Adrenal gland (tissue), 5 donors: ENCODE results near the gene IRF8.

Source experiments
- POLR2A ChIP-seq, 2 donors: fragments of 450-650 bp; IDR thresholded peaks; one replicate each; pipeline ENCODE4 v1.6.1; 2017; ENCODE audit warnings: antibody characterized with exemption in 2 of 2, mild to moderate bottlenecking in 2 of 2, moderate library complexity in 1 of 2
- TF ChIP-seq, protein P1 (sequence below), 6 experiments: fragments of 450-650 bp in 4 of 6; fragments of 200-600 bp in 2 of 6; sonication (generic) in 1 of 6; IDR thresholded peaks; 1 replicate in 5 of 6; 2 replicates in 1 of 6; pipeline versions ENCODE4 v1.5.1 to v1.8.0; 2016 to 2021; ENCODE audit warnings: antibody characterized with exemption in 6 of 6, mild to moderate bottlenecking in 2 of 6, moderate library complexity in 1 of 6
- donor health status: DM: no; HTN: no; CAD: no.

DNA sequence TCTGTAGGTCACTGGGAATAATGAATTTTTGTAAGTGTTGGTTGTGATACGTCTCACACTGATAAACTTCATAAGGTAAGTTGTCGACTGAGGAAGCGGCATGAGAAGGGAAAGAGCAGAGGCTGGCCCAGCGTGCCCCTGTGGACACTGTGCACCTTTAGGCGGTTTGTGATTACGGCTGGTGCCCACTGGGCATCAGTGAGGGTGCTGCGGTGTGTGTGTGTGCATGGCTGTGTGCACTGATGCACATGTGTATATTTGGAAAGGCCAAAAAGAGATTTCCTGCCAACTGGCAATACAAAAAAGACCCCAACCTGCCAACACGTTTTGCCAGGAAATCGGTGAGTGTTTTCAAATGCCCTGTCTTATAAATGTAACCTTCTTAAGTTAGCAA is 11.9 kb downstream of the IRF8 start:
- TF ChIP-seq POLR2A (IDR thresholded peaks at IDR 0.05) = no peak
- TF ChIP-seq, protein P1, sequence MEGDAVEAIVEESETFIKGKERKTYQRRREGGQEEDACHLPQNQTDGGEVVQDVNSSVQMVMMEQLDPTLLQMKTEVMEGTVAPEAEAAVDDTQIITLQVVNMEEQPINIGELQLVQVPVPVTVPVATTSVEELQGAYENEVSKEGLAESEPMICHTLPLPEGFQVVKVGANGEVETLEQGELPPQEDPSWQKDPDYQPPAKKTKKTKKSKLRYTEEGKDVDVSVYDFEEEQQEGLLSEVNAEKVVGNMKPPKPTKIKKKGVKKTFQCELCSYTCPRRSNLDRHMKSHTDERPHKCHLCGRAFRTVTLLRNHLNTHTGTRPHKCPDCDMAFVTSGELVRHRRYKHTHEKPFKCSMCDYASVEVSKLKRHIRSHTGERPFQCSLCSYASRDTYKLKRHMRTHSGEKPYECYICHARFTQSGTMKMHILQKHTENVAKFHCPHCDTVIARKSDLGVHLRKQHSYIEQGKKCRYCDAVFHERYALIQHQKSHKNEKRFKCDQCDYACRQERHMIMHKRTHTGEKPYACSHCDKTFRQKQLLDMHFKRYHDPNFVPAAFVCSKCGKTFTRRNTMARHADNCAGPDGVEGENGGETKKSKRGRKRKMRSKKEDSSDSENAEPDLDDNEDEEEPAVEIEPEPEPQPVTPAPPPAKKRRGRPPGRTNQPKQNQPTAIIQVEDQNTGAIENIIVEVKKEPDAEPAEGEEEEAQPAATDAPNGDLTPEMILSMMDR (IDR thresholded peaks at IDR 0.05) = no peak
